ENCODE data around the gene IRF2.
A peak's percentile ranks its signal among the peaks of the same experiment; 100 is the strongest.

IRF2 gene

DNA sequence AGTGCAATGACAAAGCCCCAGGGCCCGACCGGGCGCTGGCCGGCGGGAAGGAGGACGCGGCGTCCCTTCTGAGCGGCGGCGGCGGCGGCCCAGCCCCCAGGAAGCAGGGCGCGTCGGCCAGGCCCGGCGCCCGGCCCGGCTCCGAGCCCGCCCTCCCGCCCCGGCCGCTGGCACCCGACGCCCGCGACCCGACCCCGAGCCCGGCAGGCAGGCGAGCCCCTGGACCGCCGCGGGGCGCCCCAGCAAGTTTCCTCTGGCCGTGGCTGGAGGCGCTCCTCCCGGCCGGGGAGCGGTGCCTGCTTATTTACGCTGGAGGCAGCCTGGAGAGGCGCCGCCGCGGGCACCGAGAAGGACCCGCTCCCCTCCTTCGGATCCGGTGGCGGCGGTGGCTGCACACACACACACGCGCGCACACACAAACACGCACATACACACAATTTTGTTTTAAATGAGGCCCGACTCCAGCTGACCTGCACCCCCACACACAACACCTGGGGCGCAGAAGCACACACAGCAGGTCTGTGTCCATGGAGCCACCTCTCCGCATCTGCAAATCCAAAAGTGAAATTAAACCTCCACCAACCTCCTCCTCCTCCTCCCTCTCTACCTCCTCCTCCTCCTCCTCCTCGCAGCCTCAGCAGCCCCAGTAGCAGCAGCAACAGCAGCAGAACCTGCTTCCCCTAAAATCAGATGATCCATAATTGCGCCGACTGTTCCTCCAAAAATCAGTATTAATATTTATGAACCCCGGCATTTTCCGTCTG lies 669 bp downstream of the IRF2 start:
- DNase-seq: no peak

GRCh38 chr4:184472614-184473498 lies 1.5 kb downstream of the IRF2 start:
- DNase-seq: no peak

- no peak for DNase-seq
Measured at GRCh38 chr4:184471881-184472613, 2.3 kb downstream of the IRF2 start.

DNA sequence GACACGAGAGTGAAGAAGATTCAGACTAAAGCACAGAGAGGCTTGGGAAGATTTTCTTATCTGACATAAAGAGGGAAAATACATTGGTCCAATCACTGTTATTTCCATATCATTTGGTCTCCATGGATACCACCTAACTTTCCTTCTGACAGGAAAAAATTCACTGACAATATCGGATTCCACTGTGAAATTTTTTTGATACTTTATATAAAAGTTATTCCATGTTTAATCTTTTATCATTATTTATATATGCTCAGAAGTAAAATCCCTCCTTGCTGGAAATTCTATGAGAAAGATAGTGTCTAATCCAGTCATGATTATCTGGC lies 3.6 kb downstream of the IRF2 start:
- DNase-seq: no peak

- DNase-seq: no peak
Measured at GRCh38 chr4:184466634-184467033, 7.7 kb downstream of the IRF2 start.

DNA sequence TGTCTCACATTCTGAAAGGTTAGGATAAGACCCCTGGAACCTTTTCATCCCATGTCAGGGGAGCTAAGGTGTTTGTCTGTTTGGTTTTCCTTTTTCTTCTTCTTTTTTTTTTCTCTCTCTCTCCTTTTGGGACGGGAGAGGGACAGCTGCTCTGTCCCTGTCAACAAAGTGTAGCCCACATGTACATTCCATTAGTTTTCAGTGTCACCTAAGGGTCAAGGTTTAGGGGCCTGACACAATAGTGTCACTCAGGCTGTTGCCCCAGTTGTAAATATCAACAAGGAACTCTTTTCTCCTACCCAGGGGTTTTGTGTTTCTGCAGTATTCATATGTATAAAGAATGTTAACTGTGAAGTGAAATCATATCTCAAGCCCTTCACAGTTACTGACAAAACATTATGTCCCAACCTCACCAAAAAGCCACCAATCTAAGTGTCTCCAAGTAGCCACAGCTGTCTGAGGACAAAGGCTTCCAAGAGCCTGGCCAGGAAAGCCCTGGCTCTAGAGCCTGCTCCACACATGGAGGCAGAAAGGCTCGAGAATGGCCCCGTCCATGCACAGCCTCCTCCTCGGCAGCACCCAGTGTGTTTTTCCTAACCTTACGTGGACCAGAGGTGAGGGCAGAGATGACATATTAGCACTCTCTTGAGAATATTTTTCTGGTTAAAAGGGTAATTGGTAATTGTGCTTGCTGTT lies 9.4 kb downstream of the IRF2 start:
- no peak for DNase-seq

DNA sequence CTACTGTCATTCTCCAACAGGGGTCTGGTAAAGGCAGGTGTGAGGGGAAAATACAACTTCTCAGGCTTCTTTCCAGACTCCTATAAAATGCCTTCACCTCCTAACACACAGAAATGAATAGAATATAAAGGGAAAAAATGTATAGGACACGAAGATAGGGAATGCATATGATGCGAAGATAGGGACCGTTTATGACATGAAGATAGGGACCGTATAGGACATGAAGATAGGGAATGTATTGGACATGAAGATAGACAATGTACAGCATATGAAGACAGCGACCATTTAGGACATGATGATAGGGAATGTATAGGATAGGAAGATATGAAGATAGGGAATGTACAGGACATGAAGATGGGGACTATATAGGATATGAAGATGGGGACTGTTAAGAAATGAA lies 10.5 kb downstream of the IRF2 start:
- no peak for DNase-seq

- DNase-seq: no peak
Measured at GRCh38 chr4:184463158-184463557, 11.2 kb downstream of the IRF2 start.

DNA sequence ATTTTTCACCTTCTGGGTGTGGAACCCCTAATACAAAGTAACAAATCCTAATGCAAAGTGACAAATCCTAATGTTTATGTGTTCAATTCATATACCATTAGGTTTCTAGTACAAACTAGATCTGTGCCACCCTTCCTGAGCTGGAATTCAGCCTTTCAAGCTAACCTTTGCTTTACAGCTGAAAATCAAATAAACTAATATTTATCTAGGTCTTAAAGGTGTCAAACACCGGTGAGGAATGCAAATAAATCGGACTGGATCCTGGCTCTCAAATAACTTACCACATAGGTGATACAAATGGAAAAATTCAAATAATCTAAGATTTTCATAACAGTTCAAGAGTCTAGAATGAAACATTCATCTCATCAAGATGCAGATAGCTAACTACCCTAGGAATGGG lies 11.6 kb downstream of the IRF2 start:
- DNase-seq: no peak

DNA sequence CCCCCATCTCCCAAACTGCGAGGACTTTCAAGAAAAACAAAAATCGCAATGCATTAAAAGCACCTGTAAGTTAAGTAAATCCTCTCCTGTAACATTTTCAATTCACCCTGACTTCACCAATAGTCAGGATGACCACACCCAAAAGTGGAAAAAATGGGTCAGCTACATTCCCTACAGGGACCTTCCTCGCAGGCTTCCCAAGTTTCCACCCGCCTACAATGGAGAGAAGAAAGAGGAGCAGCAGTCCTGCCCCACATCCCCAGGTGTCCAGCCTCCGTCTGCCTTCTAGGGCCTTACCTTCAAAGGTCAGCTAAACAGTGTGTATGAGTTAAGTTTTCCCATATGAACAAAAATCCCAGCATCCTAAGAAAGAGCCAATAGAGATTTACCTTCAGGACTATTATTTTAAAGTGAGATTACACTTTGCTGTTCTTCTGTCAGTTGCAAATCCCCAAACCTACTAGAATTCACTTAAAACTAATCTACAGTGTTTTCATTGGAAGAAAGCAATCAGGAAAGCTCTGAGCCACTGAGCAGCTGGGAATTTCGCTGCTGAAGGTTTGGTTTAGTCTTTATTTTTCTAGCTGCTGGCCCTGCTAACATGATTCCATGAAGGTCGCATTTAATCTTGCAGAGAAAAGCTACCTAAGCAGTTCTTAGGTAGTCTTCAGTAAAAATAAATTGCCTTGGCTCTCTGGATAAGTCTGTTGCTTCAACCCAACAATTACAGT lies 12.5 kb downstream of the IRF2 start:
- DNase-seq: no peak

DNA sequence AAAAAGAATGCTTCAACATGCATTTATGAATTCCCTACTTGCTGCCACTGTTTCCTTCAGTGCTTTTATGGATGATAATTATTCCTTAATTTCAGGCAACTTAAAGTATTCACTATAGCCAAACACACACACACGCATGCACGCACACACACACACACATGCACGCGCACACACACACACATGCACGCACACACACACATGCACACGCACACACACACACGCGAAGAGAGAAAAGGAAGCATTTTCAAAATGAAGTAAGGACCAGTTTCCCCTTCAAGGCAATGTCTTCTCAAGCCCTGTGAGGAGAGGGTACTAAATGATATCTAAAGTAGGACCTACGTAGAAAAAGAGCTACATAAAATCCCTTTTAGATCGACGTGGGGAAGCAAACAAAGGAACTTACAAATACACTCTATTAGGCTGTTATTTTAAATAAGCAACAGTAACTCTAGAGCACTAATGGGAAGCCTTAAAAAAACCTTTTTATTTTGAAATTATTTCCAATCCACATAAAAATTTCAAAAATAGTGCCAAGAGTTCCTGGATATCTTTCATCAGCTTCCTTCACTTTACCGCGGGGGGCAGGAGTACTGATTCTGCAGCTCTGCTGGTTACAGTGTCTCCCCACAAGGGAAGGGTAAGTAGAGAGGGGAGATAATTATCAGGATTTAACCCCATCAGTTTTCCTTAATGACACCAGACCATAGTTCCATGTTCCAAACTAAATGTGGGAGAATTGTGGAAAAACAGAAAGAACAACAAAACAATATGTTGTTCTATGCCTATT lies 13.7 kb downstream of the IRF2 start:
- DNase-seq: no peak

DNA sequence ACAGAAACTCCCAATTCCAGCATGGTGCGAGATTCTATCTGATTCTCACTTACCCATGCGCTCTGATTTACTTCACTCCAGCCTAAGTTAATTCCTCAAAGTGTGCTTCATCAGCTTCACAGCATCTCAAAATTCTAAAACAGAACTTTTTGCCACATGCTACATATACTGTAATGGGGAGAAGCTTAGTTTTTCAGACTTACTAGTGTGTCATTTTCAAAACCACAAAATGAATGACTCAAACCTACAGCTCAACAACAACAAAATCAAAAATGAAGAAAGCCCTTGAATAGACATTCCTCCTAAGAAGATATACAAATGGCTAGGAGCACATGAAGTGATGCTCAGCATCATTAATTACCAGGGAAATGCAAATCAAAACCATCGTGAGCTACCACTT lies 14.9 kb downstream of the IRF2 start:
- no peak for DNase-seq

DNA sequence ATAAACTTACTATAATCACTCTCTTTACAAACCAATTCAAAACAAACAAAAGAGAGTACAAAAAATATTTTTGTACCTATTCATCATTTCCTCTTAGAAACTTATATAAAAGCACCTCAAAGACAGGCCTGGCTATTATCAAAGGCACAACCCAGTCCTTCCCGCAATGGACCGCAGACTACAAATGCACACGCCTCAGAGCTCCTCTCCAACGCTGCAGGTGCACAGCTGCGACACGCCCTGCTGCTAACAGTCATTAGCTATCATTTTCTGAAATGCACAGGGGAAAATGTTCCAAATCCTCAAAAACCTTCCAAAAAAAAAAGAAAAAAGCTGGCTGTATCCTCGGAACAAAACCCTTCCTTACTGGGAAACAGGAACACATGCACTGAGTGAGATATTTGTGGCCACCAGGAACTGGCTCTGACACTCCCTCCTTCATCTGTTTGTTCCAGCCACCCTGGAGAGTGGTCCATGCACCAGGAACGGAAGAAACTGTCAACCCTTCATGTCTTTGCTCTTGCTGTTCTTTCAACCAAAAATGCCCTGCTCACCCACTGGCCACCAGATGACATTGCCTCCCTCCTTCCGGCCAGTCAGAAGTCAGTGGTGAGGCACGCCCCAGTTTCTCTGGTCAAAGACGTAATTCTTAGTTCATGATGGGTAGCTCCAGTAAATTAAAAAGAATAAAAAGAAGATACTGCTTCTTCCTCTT lies 16.7 kb downstream of the IRF2 start:
- DNase-seq: no peak

DNA sequence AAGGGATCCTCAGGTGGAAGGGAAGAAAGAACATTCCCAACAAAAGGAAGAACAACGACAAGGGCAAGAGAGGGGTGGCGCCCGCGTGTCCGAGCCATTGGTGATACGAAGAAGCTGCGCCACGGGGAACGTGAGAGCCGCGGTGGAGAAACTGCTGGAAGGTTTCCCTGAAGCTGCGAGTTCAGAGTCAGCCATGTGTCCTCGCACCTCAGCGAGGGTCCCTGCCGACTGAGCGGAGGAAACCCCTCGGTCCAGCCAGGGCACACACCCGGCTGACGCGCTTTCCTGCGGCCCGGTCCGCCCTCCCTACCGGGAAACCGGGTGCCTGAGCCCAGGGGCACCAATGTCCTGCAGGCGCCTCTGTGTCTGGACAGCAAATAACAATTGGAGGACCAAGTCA lies 18.0 kb downstream of the IRF2 start:
- DNase-seq: no peak

GRCh38 chr4:184455299-184455698 lies 19.1 kb downstream of the IRF2 start:
- no peak for DNase-seq

DNA sequence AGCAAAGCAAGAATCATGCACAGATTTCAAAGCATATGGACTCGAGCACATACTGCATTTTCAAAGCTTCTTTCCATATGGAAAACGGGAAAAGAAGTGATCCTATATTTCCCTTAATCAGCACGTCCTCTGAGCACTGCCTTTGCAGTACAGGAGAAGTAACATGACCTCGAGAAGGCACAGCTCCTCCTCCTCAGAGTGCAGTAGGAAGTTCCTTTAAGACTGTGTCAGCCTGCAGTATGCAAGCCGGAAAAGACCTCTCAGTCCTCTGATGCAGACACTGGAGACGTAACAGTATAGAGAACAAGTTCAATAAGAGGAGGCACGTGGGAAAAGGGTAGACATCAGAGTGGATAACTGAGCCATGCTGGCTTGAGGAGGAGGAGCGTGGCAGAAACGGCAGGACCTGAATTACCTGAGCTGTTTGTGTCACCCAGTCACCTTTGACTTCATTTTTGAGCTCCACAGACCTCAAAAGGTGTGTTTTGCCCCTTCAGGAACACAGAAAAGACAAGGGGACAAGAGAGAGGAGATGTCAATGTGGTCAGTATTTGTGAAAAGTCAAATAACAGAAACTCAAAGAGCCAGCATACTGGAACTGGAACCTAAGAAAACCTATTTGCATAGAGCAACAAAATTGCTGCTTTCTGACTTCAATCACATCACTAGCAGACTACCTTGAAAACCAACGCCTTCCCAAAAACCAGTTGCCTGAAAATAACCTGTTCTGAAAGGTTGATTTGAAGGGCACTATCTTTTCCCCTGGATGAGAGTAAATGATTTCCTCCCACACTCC lies 20.8 kb downstream of the IRF2 start:
- DNase-seq: no peak

- DNase-seq: no peak
Measured at GRCh38 chr4:184452740-184453139, 21.6 kb downstream of the IRF2 start.

DNA sequence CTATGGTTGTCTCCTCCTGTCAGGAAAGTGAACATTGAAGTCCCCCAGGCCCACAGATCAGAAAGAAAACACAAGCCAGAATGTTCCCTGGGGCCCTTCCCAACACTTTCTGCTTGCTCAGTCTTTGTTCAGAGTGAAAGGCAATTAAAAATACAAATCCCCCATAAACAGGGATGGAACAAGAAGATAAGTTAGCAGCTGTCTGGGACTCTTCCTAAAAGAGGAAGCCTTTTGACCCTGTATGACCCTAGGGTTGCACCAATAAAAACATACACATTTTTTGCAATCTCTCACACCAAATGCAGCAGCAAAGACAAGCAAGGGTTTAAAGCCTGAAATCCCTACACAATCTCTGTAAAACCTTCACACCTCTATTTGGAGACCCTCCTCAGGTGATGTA lies 22.6 kb downstream of the IRF2 start:
- DNase-seq: no peak

GRCh38 chr4:184450743-184451535 lies 23.4 kb downstream of the IRF2 start:
- peak; percentile 85 for DNase-seq

Measured in NCI-H1048 (cell line).